Midbrain (tissue), 1 donor: ENCODE results near the gene SLC22A5.
"Not testable (repeated sequence)": the region's sequence is repeated elsewhere in the genome, so short reads cannot be mapped to it uniquely, and the experiment has no call there.

ENCODE experiments used
- DNase-seq: peaks from one replicate; lab custom pipeline; 2025; lab: John Stamatoyannopoulos, UW

SLC22A5 gene

DNA sequence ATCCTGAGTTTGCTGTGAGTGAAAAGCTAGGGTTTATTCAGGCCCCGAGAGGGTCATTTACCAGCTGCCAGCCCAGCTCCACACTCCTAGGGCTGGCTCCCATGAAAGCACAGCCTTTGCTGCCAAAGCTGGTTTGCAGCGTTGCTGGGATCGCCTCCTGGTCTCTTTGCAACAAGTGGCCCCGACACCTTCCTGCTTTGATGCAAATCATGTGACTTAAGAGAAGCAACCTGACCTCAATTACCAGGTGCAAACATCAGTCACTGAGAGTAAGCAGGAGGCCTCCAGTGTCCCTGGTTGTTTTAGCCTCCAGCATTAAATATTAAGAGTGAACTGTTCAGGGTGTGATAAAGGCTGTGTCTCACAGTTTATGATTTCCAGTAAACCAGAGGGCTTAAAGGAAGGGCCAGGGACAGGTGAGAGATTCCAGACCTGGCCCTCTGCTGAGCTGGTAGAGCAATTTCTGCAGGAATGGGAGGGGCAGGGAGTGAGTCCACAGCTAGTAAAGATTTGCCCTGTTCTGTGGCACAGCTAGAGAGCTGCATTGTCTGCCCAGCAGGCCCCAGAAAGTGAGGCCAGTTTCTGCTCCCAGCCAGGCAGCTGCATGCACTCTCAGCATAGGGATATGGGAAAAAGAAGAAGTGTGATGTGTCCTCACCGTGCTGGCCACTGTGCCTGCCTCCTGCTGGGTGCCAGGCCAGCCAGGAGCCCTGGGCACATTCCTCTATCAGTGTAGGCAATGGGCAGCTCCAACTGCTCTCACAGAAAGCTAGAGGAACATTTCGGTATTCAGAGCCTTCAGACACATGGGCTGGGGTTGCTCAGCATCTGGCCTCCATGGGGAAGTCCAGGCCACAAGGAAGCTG lies 58.0 kb downstream of the SLC22A5 start:
- no peak for DNase-seq

DNA sequence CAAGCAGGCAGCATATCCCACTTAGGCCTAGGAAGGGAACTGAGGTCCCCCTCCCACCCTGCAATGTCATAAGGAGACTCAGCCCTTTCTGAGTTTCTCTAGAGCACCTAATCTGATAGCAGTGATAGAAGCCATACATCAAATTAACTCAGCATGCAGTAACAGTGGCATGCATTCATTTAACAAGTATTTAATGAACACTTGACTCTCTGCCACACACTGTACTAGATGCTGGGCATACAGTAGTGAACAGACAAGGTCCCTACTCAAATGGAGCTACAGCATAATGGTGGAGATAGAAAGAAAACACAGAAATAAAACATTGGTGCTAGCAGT lies 58.6 kb downstream of the SLC22A5 start:
- DNase-seq: no peak

GRCh38 chr5:132428484-132429462 lies 59.3 kb downstream of the SLC22A5 start:
- DNase-seq: no peak

DNA sequence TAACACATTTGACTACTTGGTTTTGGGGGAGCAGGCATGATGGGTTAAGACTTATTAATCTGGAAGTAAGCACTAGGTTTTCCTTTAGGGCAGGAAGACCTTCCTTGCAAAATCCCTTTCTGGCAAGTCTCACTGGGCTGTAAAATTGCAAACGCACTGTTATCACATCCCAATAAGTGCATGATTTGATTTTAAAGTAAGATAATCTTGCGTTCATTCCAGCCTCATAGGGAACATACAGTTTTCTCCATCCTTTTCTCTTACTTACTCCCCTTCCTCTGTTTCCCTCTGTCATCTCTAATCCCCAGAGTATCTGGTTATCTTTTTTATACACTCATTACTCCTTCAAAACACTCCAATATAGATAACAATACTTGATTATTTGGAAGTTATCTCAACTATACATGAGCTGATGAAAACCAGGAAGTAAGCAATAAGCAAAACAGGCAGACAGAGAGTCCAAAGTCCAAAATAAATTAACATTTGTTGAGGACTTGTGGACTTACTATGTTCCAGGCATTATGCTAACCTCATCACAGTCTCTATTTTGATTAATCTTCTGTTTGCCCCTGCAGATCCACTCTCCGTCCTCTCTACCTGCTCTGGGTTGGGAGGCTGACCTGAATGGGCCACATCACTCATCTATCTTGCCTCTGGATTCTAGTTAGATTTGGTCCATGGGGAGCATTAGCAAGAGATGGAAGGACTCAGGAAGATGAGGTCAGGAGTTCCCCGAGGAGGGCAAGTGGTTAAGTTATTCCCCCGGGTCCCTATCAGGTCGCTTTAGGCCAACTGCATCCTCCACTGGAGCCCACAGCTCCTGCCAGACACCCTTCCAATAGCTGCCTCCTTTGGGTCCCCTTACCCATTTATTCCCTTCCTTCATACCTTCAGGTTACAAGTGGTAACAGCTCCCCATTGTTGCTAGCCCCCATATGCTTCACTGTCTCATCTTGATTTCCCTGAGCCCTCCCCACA lies 60.2 kb downstream of the SLC22A5 start:
- no peak for DNase-seq

- DNase-seq: no peak
Observed at GRCh38 chr5:132430746-132431145, 61.2 kb downstream of the SLC22A5 start.

DNA sequence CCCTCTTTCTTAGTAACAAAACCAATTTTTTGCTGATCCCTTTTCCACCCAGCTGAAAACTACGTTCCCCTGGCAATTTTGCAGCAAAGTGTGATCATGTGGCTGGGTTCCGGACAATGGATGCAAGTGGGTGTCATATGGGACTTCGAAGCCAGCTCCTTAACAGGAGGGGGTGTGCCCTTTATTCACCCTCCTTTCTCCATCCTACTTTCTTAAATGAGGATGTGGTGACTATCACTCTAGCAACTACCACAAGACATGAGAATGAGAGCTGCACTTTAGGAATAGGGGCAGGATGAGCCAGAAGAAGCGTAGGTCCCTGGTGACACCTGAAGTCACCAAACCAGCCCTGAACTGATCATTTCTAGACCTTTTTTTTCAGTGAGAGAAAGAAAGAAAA lies 62.1 kb downstream of the SLC22A5 start:
- DNase-seq: no peak

DNA sequence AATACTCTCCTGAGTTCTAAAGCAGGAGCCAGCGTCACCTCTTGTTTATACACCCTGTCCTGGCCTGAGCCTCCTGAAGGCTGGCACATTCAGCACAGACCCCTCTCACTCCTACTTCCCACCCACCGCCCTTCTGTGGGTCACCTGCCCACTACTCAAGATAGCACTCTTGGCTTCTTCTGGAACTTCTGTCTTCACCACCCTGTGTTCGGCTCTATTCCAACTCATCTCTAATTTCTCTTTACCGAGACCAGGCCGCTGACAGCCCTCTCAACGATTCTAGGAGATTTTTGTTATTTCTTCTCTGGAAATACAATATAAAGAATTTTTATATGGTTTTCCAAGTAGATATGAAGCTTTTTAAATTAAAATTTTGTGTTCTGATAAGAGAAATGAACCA lies 63.6 kb downstream of the SLC22A5 start:
- DNase-seq: no peak

DNA sequence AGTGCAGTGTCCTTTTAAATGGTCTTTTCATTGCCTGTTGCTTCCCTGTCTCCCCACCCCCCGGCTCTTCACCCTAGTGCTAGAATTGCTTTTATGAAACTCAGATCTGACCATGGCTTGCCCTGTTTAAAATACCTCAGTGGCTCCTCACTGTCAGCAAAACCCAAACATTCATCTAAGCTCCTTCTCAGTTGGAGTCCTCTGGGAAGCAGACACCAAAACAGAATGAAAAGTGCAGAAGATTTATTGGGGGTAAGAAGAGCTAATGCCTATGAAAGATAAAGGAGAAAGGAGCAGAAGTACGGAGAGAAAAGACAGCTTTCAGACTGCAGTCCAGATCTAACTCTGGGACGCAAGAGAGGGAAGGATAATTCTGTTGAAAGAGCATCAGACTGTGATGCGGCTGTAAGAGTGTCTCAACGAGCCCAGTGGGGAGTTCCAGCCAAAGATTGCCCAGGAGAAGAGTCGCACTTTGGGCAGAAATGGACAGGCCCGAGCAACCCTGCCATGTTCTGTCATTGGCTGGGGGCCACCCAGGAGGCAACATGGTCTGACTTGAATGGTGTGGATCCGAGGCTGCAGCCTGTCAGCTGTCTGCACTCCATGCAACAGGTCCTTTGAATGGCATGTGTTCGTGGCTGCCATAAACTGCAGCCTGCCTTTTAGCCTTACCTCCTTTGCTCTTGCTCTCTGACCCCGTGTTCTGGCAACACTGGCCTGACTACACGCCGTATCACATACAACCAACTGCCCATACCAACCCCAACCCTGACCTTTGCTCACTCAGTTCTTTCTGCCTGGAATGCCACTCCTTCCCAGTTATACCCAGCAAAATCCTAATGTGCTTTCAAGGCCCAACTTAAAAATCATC lies 65.1 kb downstream of the SLC22A5 start:
- DNase-seq: no peak

DNA sequence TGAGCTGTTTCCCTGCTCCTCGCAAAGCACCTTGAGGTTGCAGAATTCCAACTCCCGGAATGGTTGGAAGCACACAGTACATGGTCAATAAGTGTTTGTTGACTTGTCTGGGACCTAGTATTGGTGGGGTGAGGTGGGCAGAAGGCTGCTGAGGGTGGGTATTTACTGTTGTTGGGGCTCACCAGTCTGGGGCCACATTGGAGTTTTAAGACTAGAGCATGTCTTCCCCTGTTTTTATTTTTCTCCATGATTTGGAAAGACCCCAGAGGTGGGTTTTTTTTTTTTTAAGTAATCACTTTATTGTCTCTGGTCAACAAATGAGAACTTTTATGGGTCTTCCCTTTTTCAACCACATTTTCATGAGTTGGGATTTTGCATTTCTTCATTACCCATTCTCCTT lies 65.9 kb downstream of the SLC22A5 start:
- DNase-seq: no peak

DNA sequence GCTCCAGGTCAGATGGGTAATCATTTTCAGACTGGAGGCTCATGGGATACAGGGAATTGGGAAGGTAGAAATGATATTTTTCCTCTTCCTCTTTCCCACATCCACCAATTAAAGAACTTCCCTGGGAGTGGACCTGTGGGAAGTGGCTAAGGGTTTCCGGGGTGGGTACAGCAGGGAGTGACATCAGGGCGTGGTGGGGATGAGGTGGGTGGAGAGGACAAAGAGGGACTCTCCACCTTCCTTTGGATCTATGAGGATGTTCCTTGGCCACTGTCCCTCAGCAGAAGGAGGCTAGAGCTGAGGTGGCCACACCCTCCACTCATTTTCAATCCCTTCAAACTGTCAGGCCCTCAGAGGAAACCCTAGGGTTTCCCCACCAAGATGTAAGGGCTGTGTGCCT lies 66.4 kb downstream of the SLC22A5 start:
- no peak for DNase-seq

DNA sequence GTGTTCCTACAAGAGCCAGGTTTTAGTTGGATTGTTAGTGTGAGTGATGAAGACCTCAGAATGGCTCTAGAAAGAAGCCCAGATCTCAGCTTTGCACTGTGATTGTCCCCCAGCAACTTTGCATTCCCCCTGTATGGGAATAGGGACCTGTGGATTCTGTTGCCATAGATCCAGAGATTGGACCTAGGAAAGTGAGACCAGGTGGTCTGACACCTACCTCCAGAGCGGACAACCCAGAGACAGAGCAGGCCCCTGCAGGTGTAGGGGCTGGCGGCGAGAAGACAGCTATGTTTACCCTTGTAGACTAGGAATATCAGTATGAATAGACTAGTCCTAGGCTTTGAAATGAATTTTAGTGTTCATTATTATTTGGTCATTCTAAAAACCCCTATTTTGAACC lies 67.4 kb downstream of the SLC22A5 start:
- no peak for DNase-seq

- peak; percentile 22 for DNase-seq
Observed at GRCh38 chr5:132437604-132438266, 68.2 kb downstream of the SLC22A5 start.

DNA sequence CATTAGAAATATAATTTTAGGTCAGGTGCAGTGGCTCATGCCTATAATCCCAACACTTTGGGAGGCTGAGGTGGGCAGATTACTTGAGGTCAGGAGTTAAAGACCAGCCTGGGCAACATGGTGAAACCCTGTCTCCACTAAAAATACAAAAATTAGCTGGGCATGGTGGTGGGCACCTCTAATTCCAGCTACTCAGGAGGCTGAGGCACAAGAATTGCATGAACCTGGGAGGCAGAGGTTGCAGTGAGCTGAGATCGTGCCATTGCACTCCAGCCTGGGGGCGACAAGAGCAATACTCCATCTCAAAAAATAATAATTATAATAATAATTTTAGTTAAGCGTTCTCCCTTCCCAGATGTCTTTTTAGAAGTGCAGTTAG lies 68.7 kb downstream of the SLC22A5 start:
- not testable (repeated sequence) for DNase-seq

DNA sequence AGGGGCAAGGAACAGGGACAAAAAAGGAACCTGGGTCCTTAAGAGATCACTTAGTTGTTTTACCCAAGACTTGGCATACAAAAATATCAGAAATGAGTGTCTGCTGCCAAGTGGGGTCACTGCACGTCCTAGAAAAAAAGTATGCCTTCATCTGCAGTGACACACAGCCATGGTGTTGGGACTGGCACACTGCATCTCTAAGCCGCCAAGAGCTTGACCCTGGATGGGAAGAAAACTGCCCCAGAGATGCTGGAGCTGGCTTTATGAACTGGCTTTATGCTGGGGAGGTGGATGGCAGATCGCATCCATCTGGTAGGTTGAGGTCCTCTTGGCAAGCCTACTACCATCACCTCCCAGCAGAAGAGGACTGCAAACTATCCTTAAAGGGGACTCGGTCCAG lies 69.4 kb downstream of the SLC22A5 start:
- DNase-seq: no peak

- DNase-seq: no peak
Observed at GRCh38 chr5:132439521-132440089, 70.1 kb downstream of the SLC22A5 start.

DNA sequence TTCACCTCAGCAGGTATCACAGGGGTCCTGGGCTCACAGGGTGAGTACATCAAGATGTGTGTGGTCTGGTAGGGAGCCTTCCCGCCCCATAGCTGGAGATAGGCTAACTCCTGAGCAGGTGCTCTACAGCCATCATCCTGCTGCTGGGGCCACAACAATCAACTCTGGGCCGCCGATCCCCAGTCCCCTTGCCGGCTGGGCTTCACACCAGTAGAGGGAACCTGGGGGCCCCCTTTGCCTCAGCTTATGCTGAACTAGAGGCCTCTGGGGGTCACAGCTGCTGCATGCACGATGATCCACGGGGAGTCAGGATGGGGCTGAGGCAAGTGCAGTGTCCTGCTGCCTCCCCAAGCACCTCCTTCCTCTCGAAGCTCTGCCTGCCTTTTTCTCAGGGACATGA lies 74.6 kb downstream of the SLC22A5 start:
- no peak for DNase-seq
